ENCODE results near the gene BTBD9.

- no peak for TF ChIP-seq CTCF (IDR thresholded peaks at IDR 0.05)
- no peak for TF ChIP-seq POLR2A (IDR thresholded peaks at IDR 0.05)
Measured at GRCh38 chr6:38445925-38446324, 193.8 kb downstream of the BTBD9 start.
